Measurements from ENCODE around the gene GALC.

The GALC gene

DNA sequence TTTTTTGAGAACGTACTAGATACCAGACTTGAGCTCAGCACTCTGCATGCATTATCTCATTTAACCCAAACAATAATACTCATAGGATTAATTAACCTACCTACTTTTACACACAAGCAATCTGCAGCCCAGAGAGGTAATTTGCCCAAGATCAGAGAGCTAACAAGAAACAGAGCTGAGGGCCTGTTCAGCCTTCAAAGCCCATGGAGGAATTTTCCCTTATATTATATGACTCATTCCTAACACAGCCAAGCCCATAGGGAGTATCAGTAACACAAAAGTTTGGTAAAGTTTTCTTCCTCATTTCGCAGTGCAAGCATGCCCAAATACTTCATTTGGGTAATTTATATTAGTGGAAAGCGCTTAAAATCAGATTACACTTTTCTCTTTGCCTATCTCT is 94.7 kb downstream of the GALC start:
- Mint-ChIP-seq H3K4me3 (no peak overlapping the region), H3K9me3 (no peaks in the 10 kb centered on the region), H3K4me1 (ENCODE audit: low read depth) (no peaks in the 10 kb centered on the region), H3K27ac (no peak overlapping the region), H3K27me3 (ENCODE audit: low read depth) (peaks cover 33% of the 10 kb centered on the region), H3K36me3 (ENCODE audit: low read depth) (no peaks in the 10 kb centered on the region)

GRCh38 chr14:87896393-87897380 is 96.3 kb downstream of the GALC start:
- no peak overlapping the region for H3K27ac Mint-ChIP-seq
- no peaks in the 10 kb centered on the region for H3K4me1 Mint-ChIP-seq (ENCODE audit: low read depth)
- no peaks in the 10 kb centered on the region for H3K9me3 Mint-ChIP-seq
- H3K4me3 Mint-ChIP-seq, result no peak overlapping the region
- no peaks in the 10 kb centered on the region for H3K36me3 Mint-ChIP-seq (ENCODE audit: low read depth)
- H3K27me3 Mint-ChIP-seq (ENCODE audit: low read depth), result peaks cover 33% of the 10 kb centered on the region

- no peaks in the 10 kb centered on the region for H3K4me1 Mint-ChIP-seq (ENCODE audit: low read depth)
- no peaks in the 10 kb centered on the region for H3K36me3 Mint-ChIP-seq (ENCODE audit: low read depth)
- no peak overlapping the region for H3K4me3 Mint-ChIP-seq
- H3K27ac Mint-ChIP-seq, result no peak overlapping the region
- H3K9me3 Mint-ChIP-seq, result no peaks in the 10 kb centered on the region
- H3K27me3 Mint-ChIP-seq (ENCODE audit: low read depth), result peaks cover 33% of the 10 kb centered on the region
Measured at GRCh38 chr14:87894920-87895319, 98.1 kb downstream of the GALC start.

GRCh38 chr14:87892763-87893162 is 100.2 kb downstream of the GALC start:
- no peak overlapping the region for H3K27ac Mint-ChIP-seq
- no peaks in the 10 kb centered on the region for H3K9me3 Mint-ChIP-seq
- H3K4me3 Mint-ChIP-seq, result no peak overlapping the region
- no peaks in the 10 kb centered on the region for H3K4me1 Mint-ChIP-seq (ENCODE audit: low read depth)
- H3K27me3 Mint-ChIP-seq (ENCODE audit: low read depth), result peaks cover 20% of the 10 kb centered on the region
- no peaks in the 10 kb centered on the region for H3K36me3 Mint-ChIP-seq (ENCODE audit: low read depth)

GRCh38 chr14:87888136-87888999 is 104.6 kb downstream of the GALC start:
- Mint-ChIP-seq H3K9me3 (no peaks in the 10 kb centered on the region), H3K4me3 (no peak overlapping the region), H3K36me3 (ENCODE audit: low read depth) (no peaks in the 10 kb centered on the region)

DNA sequence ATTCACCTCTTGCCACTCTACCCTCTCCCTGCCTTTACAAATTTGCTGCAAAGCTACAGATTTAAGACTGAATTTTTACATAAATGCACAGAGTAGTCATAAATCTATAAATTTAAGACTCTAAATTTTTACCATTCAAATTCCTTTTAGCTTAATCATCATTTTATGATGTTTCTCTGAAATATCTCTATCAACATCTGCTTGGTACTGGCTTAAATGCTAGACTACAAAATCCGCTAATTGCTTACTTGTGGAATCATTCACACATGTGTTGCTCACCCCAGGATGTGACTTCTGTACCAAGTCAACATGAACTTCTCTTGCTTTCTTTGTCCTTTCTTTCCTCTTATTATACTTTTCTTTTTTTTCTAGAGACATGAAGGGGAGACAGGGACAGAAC is 109.2 kb downstream of the GALC start:
- Mint-ChIP-seq H3K27me3 (ENCODE audit: low read depth) (peaks cover 6% of the 10 kb centered on the region), H3K9me3 (no peaks in the 10 kb centered on the region), H3K4me3 (no peak overlapping the region), H3K27ac (no peak overlapping the region), H3K4me1 (ENCODE audit: low read depth) (no peaks in the 10 kb centered on the region), H3K36me3 (ENCODE audit: low read depth) (no peaks in the 10 kb centered on the region)

More at GRCh38 chr14:87888136-87888999, 104.6 kb downstream of the GALC start:
- Mint-ChIP-seq H3K27me3 (ENCODE audit: low read depth) (peaks cover 3% of the 10 kb centered on the region), H3K4me1 (ENCODE audit: low read depth) (no peaks in the 10 kb centered on the region), H3K27ac (no peak overlapping the region)

Measured in T-helper 1 cell treated with Interleukin-12 subunit alpha and Interleukin-12 subunit beta and Interleukin-4 antibody, amounts not matched to agents 30 μg/mL and 1 μg/mL, for 36 hours (primary cell).